Measurements from ENCODE around the gene PATJ.

- TF ChIP-seq CTCF (IDR thresholded peaks at IDR 0.05) (no peak), ZNF138 (CRISPR knock-in tag; conservative IDR thresholded peaks at IDR 0.05) (no peak), OVOL2 (CRISPR knock-in tag; IDR thresholded peaks at IDR 0.05; ENCODE audit: borderline replicate concordance) (no peak), JUN (CRISPR knock-in tag; IDR thresholded peaks at IDR 0.05) (no peak), PRDM15 (CRISPR knock-in tag; IDR thresholded peaks at IDR 0.05) (no peak), FOXP1 (CRISPR knock-in tag; IDR thresholded peaks at IDR 0.05; ENCODE audit: borderline replicate concordance) (no peak)
Observed at GRCh38 chr1:61757950-61758349, 15.7 kb downstream of the PATJ start.

Data from WTC11 (cell line).